Large intestine (tissue), 1 donor: Measurements from ENCODE around the gene OPN3. TPM values are rescaled to one million over a fixed set of nuclear protein-coding genes. Genes with fewer than 3 reads are reported as not detected.

Source experiments
- polyA plus RNA-seq: library from polyadenylated mRNA; unstranded; fragments of 120-200 nt; gene quantifications from one replicate; pipeline ENCODE4 v1.2.1, GENCODE V29; 2013

OPN3 gene
- polyA plus RNA-seq, 1 donor: 15.2 TPM

Other genes with a start within 250 kb of the OPN3 start
- gene FH, start 120.6 kb downstream of the OPN3 start, polyA plus RNA-seq: 69.5 TPM
- gene KMO, start 108.0 kb downstream of the OPN3 start, polyA plus RNA-seq: 0.55 TPM
- gene CHML, start within 50 bp of the OPN3 start, polyA plus RNA-seq: 14.9 TPM
- gene WDR64, start 11.9 kb upstream of the OPN3 start, polyA plus RNA-seq: 0.03 TPM
- gene EXO1, start 207.8 kb upstream of the OPN3 start, polyA plus RNA-seq: 5.3 TPM